Esophagus muscularis mucosa (tissue), 4 donors: ENCODE data around the gene ABHD17A. TPM values are rescaled to one million over a fixed set of nuclear protein-coding genes. Genes with fewer than 3 reads are reported as not detected.

ENCODE experiments used
- DNase-seq: peaks from one replicate; pipeline ENCODE4 v3.0.0-alpha.2; 2017; ENCODE audit errors: extremely low spot score
- H3K27ac ChIP-seq, 4 donors: fragments of 200-600 bp; sonication (generic); replicated peaks in 1 of 4; 1 replicate in 3 of 4; 2 replicates in 1 of 4; pipeline ENCODE4 v1.5.1; 2016 to 2019; ENCODE audit warnings: mild to moderate bottlenecking in 1 of 4
- H3K27me3 ChIP-seq, 4 donors: fragments of 200-600 bp; sonication (generic); one replicate each; pipeline versions ENCODE4 v1.5.1 to v1.6.0; 2016 to 2019
- H3K36me3 ChIP-seq, 4 donors: fragments of 200-600 bp; sonication (generic); one replicate each; pipeline ENCODE4 v1.5.1; 2016 to 2019
- H3K4me1 ChIP-seq, 4 donors: fragments of 200-600 bp; sonication (generic); one replicate each; pipeline ENCODE4 v1.5.1; 2016 to 2019
- H3K4me3 ChIP-seq, 4 donors: fragments of 200-600 bp; sonication (generic); 1 replicate in 2 of 4; 2 replicates in 2 of 4; pipeline ENCODE4 v1.5.1; 2016 to 2019; ENCODE audit warnings: mild to moderate bottlenecking in 4 of 4, moderate library complexity in 1 of 4
- H3K9me3 ChIP-seq, 4 donors: fragments of 200-600 bp; sonication (generic); 1 replicate in 3 of 4; 2 replicates in 1 of 4; pipeline ENCODE4 v1.5.1; 2016 to 2019
- CTCF ChIP-seq, 3 experiments: fragments of 200-600 bp in 2 of 3; fragments of 450-650 bp in 1 of 3; sonication (generic) in 2 of 3; IDR thresholded peaks; one replicate each; pipeline ENCODE4 v1.5.1; 2017 to 2019; ENCODE audit warnings: antibody characterized with exemption in 3 of 3, mild to moderate bottlenecking in 2 of 3, moderate library complexity in 1 of 3
- EP300 ChIP-seq: sonication (generic); formaldehyde crosslinking; IDR thresholded peaks from one replicate; pipeline ENCODE4 v1.6.1; 2017; ENCODE audit warnings: antibody characterized with exemption
- POLR2A ChIP-seq: fragments of 450-650 bp; IDR thresholded peaks from one replicate; pipeline ENCODE4 v1.6.1; 2017; ENCODE audit warnings: antibody characterized with exemption, moderate library complexity, mild to moderate bottlenecking, low read depth
- POLR2AphosphoS5 ChIP-seq, 2 donors: sonication (generic); formaldehyde crosslinking; IDR thresholded peaks; one replicate each; pipeline ENCODE4 v1.6.1; 2017; ENCODE audit warnings: antibody characterized with exemption in 2 of 2
- WGBS: methylation state at CpG from one replicate; pipeline ENCODE4 v1.1.5; 2018; 5-methylcytosine and 5-hydroxymethylcytosine counted together
- intact Hi-C: fragments of 100-400 bp; cut with DNase I; formaldehyde crosslinking; loops from one replicate; pipeline ENCODE4 v1.15.1; 2023
- total RNA-seq, 4 donors: library from RNA; depleted of rRNA; stranded (reverse); fragments of >200 nt; gene quantifications; one replicate each; pipeline versions ENCODE4 v1.1.0 to v1.2.1, GENCODE V29; 2016

Gene ABHD17A
- total RNA-seq, 4 donors from 2014 or later: 89.7 to 125 (median 102) TPM

DNA sequence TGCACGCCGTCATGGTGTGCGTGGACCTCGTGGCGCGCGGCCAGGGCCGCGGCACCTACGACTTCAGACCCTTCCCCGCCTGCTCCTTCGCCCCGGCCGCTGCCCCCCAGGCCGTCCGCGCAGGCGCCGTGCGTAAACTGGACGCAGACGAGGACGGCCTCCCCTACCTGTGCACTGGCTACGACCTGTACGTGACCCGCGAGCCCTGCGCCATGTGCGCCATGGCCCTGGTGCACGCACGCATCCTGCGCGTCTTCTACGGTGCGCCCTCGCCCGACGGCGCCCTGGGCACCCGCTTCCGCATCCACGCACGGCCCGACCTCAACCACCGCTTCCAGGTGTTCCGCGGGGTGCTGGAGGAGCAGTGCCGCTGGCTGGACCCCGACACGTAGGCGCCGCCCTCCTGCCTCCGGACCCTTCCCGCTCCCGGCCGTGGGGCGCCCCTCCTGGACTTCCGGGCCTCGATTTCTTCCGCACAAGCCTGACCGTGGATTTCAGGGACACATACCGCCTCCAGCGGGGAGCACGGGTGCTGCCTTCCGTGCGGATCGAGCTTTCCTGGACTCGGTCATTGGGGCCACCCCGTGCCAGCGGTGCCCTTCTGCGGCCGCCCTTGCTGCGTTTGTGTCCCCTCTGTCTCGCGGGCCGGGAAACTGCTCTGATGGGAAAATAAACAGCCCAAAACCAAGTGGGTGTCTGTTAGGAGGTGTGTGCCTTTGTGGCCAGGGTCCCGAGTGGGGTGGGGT lies 27.6 kb upstream of the ABHD17A start:
- Histone ChIP-seq H3K36me3 (peaks cover 19 to 54% (median 43%) of the 10 kb centered on the region in 4 donors), H3K27me3 (no peaks in the 10 kb centered on the region), H3K4me1 (peaks cover 4 to 28% (median 20%) of the 10 kb centered on the region in 4 donors), H3K9me3 (no peaks in the 10 kb centered on the region), H3K4me3 (no peak overlapping the region), H3K27ac (no peak overlapping the region)
- intact Hi-C loops: no loop called here
- TF ChIP-seq CTCF (IDR thresholded peaks at IDR 0.05) (no peak), POLR2AphosphoS5 (IDR thresholded peaks at IDR 0.05) (no peak), POLR2A (no peak), EP300 (no peak)
- no peak for DNase-seq
- 98% methylated on average over 27 of the region's 77 CpGs for WGBS

- Histone ChIP-seq H3K9me3 (no peaks in the 10 kb centered on the region), H3K27me3 (no peaks in the 10 kb centered on the region), H3K36me3 (peaks cover 15 to 44% (median 37%) of the 10 kb centered on the region in 4 donors), H3K27ac (no peak overlapping the region), H3K4me3 (no peak overlapping the region), H3K4me1 (peaks cover 4 to 37% (median 29%) of the 10 kb centered on the region in 4 donors)
- TF ChIP-seq POLR2A (no peak), POLR2AphosphoS5 (IDR thresholded peaks at IDR 0.05) (no peak), CTCF (IDR thresholded peaks at IDR 0.05) (no peak), EP300 (no peak)
- whole genome bisulfite sequencing: 89% methylated on average over 11 of the region's 37 CpGs
- intact Hi-C loops: no loop called here
- no peak for DNase-seq
Observed at GRCh38 chr19:1911995-1912394, 26.7 kb upstream of the ABHD17A start.

- Histone ChIP-seq H3K36me3 (peaks cover 15 to 42% (median 34%) of the 10 kb centered on the region in 4 donors), H3K9me3 (no peaks in the 10 kb centered on the region), H3K4me1 (peaks cover 6 to 46% (median 36%) of the 10 kb centered on the region in 4 donors), H3K4me3 (no peak overlapping the region), H3K27ac (no peak overlapping the region), H3K27me3 (no peaks in the 10 kb centered on the region)
- TF ChIP-seq POLR2AphosphoS5 (IDR thresholded peaks at IDR 0.05) (no peak), EP300 (no peak), CTCF (IDR thresholded peaks at IDR 0.05) (no peak), POLR2A (no peak)
- WGBS: 81% methylated on average over 13 of the region's 13 CpGs
- no peak for DNase-seq
- intact Hi-C loops: no loop called here
Observed at GRCh38 chr19:1911098-1911497, 25.8 kb upstream of the ABHD17A start.

DNA sequence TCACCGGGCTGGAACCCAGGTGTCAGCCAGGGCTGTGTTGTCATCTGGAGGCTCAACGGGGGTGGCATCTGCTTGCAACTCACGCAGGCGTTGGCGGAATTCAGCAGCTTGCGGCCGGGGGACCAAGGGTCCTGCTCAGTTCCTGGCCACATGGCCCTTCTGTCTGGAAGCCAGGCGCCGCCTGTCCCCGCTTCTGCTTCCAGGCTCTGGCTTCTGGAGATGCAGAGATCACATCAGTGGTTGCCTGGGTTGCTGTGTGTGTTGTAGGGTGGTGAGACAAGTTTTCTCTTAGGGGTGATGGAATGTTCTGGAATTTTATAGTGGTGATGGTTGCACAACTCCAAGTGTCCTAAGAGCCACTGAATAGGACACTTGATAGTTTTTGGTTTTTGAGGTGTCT lies 24.9 kb upstream of the ABHD17A start:
- intact Hi-C loops: no loop called here
- no peak overlapping the region for H3K4me3 ChIP-seq
- TF ChIP-seq CTCF (IDR thresholded peaks at IDR 0.05) (no peak), POLR2AphosphoS5 (IDR thresholded peaks at IDR 0.05) (no peak), EP300 (no peak), POLR2A (no peak)
- peaks cover 11 to 52% (median 42%) of the 10 kb centered on the region in 4 donors for H3K4me1 ChIP-seq
- no peaks in the 10 kb centered on the region for H3K9me3 ChIP-seq
- no peaks in the 10 kb centered on the region for H3K27me3 ChIP-seq
- no peak overlapping the region for H3K27ac ChIP-seq
- peaks cover 15 to 40% (median 31%) of the 10 kb centered on the region in 4 donors for H3K36me3 ChIP-seq
- WGBS: 94% methylated on average over 3 of the region's 10 CpGs
- DNase-seq: no peak
